HUDEP-2 (cell line): ENCODE data around the gene MITF.

Experiments
- DNase-seq, 76 experiments: peaks; one replicate each; lab custom pipeline; 2025; ENCODE audit not compliant: unreplicated experiment in 76 of 76; lab: John Stamatoyannopoulos, UW

The MITF gene

GRCh38 chr3:69868841-69869420 lies 129.7 kb downstream of the MITF start:
- DNase-seq = peak in 1 of 76 experiments; percentile 1

DNA sequence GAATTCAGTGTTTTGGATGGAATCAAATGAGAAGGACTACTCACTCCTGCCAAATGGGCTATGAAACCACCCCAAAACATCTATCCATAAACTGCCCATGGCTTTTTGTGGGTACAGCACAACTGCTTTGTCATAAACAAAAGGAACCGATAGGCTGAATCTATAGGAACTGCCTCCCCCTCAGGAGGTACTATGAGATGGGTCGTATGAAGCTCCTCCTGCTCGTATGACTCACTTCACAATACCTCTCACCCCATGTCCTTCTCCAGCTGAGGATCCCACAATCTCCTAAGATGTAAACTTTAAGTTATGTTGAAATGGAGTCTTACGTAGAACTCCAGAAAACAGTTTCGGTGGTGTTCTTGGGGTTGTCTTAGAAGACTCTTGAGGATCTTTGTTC lies 130.4 kb downstream of the MITF start:
- no peak for DNase-seq

GRCh38 chr3:69871251-69871650 lies 132.0 kb downstream of the MITF start:
- no peak for DNase-seq

DNA sequence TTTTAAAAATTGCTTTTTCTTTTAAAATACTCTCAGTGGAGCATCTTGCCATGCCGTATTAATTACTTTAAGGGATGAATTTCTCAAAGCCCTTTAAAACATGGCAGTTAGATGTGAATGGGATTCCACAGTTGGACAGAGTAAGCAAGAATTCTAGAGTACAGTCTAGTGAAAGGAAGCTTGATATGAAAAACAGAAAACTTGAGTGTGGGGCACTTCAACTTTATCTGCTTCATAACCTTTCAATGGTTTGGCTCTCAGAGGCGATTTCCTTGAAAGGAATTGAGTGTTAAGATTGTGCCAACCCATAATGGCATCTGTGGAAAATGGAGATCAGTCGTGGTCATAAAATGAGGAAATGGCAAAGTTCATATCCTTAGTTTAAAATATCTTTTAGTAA lies 132.6 kb downstream of the MITF start:
- DNase-seq = no peak

DNA sequence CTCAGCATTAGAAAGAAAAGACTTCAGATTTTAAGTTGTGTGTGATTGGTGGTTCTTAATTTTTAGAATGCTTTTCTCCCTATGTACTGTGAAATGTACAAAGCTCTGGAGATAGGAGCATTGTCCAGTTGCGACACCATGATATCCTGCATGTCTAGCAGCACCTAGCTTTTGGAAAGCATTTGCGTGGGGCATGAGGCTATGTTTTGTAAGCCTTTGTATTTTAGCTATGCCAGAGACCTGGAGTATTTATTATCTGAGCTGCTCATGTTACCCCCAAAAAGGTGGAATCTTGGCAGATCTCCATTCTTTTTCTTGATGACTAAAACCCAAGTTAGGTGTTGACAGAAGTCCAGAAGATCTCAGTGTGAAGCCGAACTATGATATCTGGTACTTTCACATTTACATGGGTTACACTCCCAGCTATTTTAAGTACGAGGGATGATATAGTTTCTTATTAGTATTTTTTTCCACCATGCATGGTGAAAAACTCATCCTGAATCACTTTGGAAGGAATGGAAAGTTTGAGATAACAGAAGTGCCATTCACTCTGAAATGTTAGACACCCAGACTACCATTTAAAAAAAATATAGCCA lies 133.6 kb downstream of the MITF start:
- DNase-seq = peak in 3 of 76 experiments; percentile 6 to 25 (median 12)

DNA sequence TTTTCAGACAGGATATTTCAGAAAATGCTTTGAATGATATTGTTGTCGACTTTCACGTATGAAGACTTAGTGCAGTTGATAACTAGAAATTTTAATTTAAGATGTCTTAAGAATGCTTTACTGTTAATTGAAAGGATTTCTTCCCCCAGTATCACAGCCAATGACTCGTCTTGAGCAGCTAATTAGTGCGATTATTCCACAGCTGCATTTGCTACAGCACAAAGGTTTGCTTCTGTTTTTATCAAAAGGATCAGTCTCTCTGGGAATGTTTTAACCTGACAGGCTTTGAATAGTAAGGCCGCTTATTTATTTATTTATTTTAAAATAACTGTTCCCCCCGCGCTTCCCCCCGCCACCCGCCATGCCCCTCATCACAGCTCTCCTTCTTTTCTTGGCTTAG lies 136.8 kb downstream of the MITF start:
- no peak for DNase-seq

GRCh38 chr3:69878254-69878653 lies 139.0 kb downstream of the MITF start:
- DNase-seq = no peak

GRCh38 chr3:69879051-69879450 lies 139.8 kb downstream of the MITF start:
- no peak for DNase-seq

- no peak for DNase-seq
Measured at GRCh38 chr3:69880069-69880640, 140.9 kb downstream of the MITF start.

DNA sequence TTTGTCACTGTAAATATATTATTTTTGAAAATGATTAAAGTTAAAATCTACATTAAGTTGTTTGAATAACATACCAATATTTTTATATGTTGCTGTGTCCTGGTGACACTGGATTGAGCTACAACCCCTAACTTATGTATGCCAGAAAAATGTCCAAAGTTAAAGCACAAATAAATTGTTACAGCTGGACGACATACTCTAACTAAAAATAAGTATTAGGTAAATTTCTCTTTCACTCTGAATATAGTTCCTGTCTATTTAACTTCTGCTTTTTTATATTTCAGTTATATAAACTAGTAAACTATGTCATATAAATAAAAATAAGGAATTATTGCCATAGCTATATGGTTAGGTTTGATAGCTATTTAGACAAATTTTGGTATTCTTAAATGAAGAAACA lies 141.8 kb downstream of the MITF start:
- no peak for DNase-seq

DNA sequence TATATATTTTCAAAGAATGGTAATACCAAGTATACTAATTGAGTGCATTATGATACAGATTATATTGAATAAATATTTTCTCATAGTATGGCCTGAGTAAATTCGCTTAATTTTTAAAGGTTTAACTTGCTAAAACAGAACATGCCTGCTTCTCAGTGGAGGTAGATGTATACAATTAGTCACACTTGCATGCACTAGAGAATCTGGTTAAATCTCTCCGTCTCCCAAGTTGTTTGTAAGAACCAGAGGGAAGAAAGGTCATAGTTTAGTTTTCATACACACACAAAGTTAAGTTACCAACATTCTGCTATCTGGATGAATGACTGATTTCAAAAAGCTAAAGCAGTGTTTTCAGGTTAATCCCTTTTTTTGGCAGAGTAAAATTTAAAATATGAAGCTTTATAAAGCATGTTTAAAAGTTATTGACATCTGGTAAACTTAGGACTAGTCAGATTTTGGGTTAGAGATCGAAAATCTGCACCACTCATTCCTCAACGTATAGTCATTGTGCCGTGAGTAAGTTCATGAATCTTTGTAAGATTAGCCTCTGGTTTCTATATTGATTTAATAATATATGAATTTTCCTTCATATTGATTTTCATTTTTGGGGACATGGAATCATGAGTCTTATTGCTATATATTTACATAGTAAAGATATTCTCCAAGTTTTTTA lies 142.6 kb downstream of the MITF start:
- DNase-seq = no peak

DNA sequence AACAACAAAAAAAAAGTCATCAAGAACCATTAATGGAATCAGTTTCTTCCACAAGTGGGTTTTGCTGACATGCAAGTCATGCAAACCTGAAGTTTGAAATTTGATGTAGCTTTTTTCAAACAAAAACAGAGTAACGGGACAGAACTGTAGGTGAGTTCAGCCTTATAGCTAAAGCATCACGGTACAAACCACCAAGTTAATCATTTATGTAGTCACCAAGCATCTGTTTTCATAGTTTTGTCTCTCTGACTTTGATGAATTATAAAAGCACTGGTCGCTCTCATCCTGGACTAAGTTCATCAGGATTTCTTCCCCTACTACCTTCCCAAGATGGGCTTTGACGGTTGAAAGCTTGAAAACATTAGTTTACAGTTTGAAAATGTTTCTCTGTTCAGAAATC lies 143.3 kb downstream of the MITF start:
- no peak for DNase-seq

DNA sequence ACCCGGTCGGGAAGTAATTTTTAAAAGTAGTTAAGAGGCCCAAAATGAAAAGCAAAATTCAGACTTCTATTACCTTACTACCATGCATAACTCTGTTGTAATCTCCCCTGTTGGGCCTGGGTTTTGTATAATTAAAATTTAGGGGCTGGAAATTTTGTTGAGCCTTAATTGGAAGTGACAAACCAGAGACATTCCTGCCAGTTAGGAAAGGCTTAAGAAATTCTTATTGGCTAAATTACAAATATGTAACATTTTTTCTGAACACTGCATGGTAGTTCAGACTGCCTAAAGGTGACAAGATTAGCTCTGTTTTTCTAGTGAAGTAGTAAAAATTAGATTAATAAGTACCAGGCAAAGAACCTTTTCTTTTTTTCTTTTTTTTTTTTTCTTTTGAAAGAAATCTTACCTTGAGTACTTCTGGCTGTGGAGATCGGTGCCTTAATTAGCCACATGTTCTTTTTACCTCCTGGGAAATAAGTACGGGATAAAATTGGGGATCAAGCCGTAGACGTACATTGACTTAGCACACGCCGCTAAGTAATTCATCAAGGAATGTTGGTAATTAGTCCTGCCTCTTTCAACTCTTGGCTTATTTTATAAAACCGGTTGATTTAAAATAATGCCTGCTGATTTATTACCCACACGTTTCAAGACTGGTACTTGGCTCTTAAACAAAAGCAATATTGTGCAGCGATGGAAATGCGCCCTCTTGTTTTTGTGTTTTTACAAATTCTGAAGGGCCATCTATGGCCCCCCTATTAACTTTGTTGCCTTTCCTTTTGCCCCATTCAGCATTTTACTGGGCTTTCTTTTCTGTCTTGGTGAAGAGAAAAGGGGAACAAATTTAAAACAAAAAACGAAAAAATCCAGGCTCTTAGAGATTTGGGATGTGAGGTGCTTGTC lies 149.0 kb downstream of the MITF start:
- no peak for DNase-seq

DNA sequence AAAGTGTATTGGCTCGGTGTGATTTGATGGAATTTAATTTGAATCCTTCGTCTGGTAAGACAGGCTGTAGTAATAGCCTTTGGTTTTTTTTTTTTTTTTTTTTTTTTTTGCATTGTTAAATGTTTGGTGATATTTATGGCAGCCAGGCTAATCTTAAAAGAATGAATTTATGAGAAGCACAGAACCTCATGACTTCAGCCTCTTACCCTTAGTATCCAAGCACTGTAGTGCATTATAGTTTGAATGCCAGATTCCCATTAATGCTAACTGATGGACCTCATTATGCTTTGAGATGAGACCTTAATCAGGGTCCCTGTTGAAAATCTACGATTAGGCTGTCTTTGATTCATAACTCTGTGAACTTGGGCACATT lies 149.7 kb downstream of the MITF start:
- DNase-seq = no peak

DNA sequence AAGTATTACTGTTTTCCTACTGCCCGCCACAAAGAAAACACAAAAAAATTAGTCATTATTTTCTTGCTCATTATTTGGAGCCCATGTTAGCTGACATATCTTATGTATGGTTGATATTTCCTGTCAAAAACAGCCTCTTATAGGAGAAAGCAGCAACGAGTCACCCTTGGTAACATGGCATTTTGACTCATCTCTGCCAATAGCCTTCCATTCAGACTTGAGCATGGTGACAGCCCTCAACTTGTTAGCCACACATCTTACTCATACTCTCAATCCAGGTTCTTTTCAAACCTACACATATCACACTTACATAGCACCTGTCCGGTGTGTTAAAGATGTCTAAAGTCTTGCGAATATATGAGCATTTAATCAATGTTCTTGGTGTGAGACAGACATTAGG lies 150.8 kb downstream of the MITF start:
- DNase-seq = no peak

DNA sequence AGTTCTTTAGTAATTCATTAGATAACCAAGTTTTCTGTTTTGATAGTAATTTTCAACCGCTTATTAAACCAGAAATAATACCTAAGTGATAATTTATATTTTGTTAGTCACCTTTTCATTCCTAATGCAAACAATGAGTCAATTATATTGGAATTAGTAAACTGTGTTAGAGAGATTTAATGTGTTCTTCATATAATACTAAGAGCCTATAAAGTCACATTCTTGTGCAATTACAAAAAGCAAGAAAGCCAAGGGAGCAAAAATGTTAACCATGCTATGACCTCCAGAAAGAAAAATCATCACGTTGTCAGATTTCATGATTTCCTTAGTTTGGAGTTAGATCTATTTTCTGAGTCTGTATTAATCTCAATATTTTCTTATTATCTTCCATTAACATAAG lies 151.4 kb downstream of the MITF start:
- no peak for DNase-seq

- no peak for DNase-seq
Measured at GRCh38 chr3:69892706-69893105, 153.4 kb downstream of the MITF start.

DNA sequence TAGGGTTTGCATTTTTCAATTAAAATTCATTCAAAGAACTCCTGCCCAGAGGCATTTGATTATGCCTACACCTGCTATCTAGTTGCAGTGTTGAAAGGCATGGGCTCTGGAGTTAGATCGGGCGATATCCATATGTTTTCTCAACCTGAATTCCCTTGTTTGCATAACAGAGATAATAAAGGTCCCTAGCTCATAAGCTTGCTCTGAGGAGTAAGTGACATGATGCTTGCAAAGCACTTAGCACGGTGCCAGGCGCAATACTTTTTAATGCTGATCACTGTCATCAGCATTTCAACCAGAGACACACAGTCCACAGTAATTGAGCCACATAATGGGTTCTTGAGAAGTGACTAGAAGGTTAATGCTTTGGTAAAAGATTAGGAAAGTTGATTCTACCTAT lies 154.0 kb downstream of the MITF start:
- no peak for DNase-seq

- no peak for DNase-seq
Measured at GRCh38 chr3:69896095-69896494, 156.8 kb downstream of the MITF start.

- no peak for DNase-seq
Measured at GRCh38 chr3:69900331-69900730, 161.1 kb downstream of the MITF start.

DNA sequence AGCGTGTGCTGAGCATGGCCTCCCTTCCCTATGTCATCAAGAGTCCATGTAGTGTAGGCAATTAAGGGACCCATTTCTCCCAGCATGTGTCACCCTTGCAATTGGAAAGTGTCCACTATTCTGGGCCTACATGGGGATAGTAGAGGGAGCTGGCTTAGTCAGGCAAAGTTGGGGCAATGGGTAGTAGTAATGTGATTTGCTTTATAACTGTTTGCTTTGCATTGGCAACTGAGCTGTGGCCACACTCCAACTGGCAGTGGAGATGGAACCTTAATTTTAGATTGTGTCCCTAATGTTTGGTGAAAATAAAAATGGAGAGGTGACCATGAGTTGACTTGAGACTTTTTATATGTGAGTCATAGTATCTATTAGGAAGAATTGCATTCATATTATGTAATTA lies 162.5 kb downstream of the MITF start:
- no peak for DNase-seq
